Lower leg skin (tissue), 4 donors: ENCODE measurements around the gene EIF5. TPM values are rescaled to one million over a fixed set of nuclear protein-coding genes. Genes with fewer than 3 reads are reported as not detected.

Experiments
- DNase-seq, 2 donors: peaks; one replicate each; pipeline ENCODE4 v3.0.0-alpha.2; 2019; ENCODE audit warnings: low spot score in 2 of 2
- H3K4me3 ChIP-seq: fragments of 200-600 bp; sonication (generic); 2 replicates; pipeline ENCODE4 v1.5.1; 2017; ENCODE audit warnings: mild to moderate bottlenecking, low read depth; ENCODE audit not compliant: poor library complexity, severe bottlenecking
- CTCF ChIP-seq, 3 donors: fragments of 450-650 bp; IDR thresholded peaks; one replicate each; pipeline ENCODE4 v1.5.1; 2016; ENCODE audit warnings: antibody characterized with exemption in 3 of 3, mild to moderate bottlenecking in 3 of 3, moderate library complexity in 2 of 3
- POLR2A ChIP-seq, 2 donors: fragments of 450-650 bp; IDR thresholded peaks; one replicate each; pipeline ENCODE4 v1.6.1; 2016 to 2017; ENCODE audit warnings: antibody characterized with exemption in 2 of 2, mild to moderate bottlenecking in 1 of 2, moderate library complexity in 1 of 2
- WGBS, 2 donors: methylation state at CpG; one replicate each; pipeline ENCODE4 v1.1.5; 2018; 5-methylcytosine and 5-hydroxymethylcytosine counted together
- intact Hi-C: fragments of 100-400 bp; cut with DNase I; formaldehyde crosslinking; loops from one replicate; pipeline ENCODE4 v1.15.0; 2023; ENCODE audit warnings: low total_unique reads
- total RNA-seq, 4 donors: library from RNA; depleted of rRNA; stranded (reverse); fragments of >200 nt; gene quantifications; one replicate each; pipeline ENCODE4 v1.1.0, GENCODE V29; 2016

The EIF5 gene
- total RNA-seq, 4 donors from 2014 or later = 125 to 168 (median 131) TPM

GRCh38 chr14:103372552-103373304 lies 38.7 kb downstream of the EIF5 start:
- 57 to 58% methylated on average over 11 of the region's 11 CpGs for WGBS, 2 donors
- no peak overlapping the region for H3K4me3 ChIP-seq
- TF ChIP-seq CTCF (IDR thresholded peaks at IDR 0.05) = no peak
- TF ChIP-seq POLR2A (IDR thresholded peaks at IDR 0.05) = no peak
- DNase-seq = no peak
- intact Hi-C loops = loop anchor here (5.0 kb wide), 1 partner anchor 615 kb away; no protein-coding TSS in a partner anchor

GRCh38 chr14:103374121-103374520 lies 40.1 kb downstream of the EIF5 start:
- intact Hi-C loops = loop anchor here (5.0 kb wide), 1 partner anchor 617 kb away; no protein-coding TSS in a partner anchor
- DNase-seq = no peak
- WGBS, 2 donors = 82 to 88% methylated on average over 11 of the region's 11 CpGs
- TF ChIP-seq CTCF (IDR thresholded peaks at IDR 0.05) = no peak
- no peak overlapping the region for H3K4me3 ChIP-seq

GRCh38 chr14:103377522-103378037 lies 43.5 kb downstream of the EIF5 start:
- intact Hi-C loops = no loop called here
- DNase-seq = no peak
- TF ChIP-seq POLR2A (IDR thresholded peaks at IDR 0.05) (no peak), CTCF (IDR thresholded peaks at IDR 0.05) (no peak)
- no peak overlapping the region for H3K4me3 ChIP-seq
- 83% methylated on average over 2 of the region's 2 CpGs for WGBS, 2 donors

- H3K4me3 ChIP-seq = no peak overlapping the region
- WGBS, 2 donors = 83 to 87% methylated on average over 14 of the region's 14 CpGs
- no peak for TF ChIP-seq POLR2A (IDR thresholded peaks at IDR 0.05)
- TF ChIP-seq CTCF (IDR thresholded peaks at IDR 0.05) = no peak
- DNase-seq = no peak
- intact Hi-C loops = no loop called here
Measured at GRCh38 chr14:103378038-103378854, 44.2 kb downstream of the EIF5 start.

- no peak overlapping the region for H3K4me3 ChIP-seq
- intact Hi-C loops = no loop called here
- DNase-seq = no peak
- TF ChIP-seq POLR2A (IDR thresholded peaks at IDR 0.05) = no peak
- TF ChIP-seq CTCF (IDR thresholded peaks at IDR 0.05) = no peak
- 0 to 10% methylated on average over 2 of the region's 2 CpGs for WGBS, 2 donors
Measured at GRCh38 chr14:103380719-103381377, 46.8 kb downstream of the EIF5 start.
